ENCODE results near the gene TTC28.

GRCh38 chr22:28449041-28449440, 230.6 kb downstream of the TTC28 start:
- no peak for TF ChIP-seq ZNF274 (IDR thresholded peaks at IDR 0.05; ENCODE audit: low read depth, low read length)
- no peak for TF ChIP-seq YY1 (IDR thresholded peaks at IDR 0.05; ENCODE audit: insufficient read depth, insufficient read length)
